Left ventricle myocardium superior (tissue), 1 donor: ENCODE data around the gene ANKRD28. TPM values are rescaled to one million over a fixed set of nuclear protein-coding genes. Genes with fewer than 3 reads are reported as not detected.
"Not testable (repeated sequence)": the region's sequence is repeated elsewhere in the genome, so short reads cannot be mapped to it uniquely, and the experiment has no call there.

ENCODE experiments used
- ATAC-seq: fragments of 200-7000 bp; cut with Tn5 transposase; one replicate; pipeline ENCODE4 v1.9.1; 2020; ENCODE audit warnings: mild to moderate bottlenecking, moderate library complexity
- DNase-seq: peaks from one replicate; pipeline ENCODE4 v3.0.0-alpha.2; 2020
- intact Hi-C: fragments of 100-400 bp; cut with micrococcal nuclease; formaldehyde crosslinking; loops from one replicate; pipeline ENCODE4 v1.11.0; 2022
- total RNA-seq: library from RNA; stranded (reverse); fragmentation: NEBNext Ultra II Directional; extraction: Animal tissue kit (Norgen Biotek cat#: 25700); gene quantifications from one replicate; pipeline ENCODE4 v1.2.1, GENCODE V29; 2021
- donor health status: DM: no; HTN: yes; CAD: no; lungs with severe emphysema.

Gene ANKRD28
- total RNA-seq, 1 donor from 2014 or later, result 23.9 TPM

GRCh38 chr3:15781637-15782402 lies 16.0 kb downstream of the ANKRD28 start:
- intact Hi-C loops, result no loop called here
- DNase-seq (no peak), ATAC-seq (peak; percentile 74)

- ATAC-seq (no peak), DNase-seq (no peak)
- intact Hi-C loops, result no loop called here
Observed at GRCh38 chr3:15781131-15781530, 16.6 kb downstream of the ANKRD28 start.

GRCh38 chr3:15779111-15779510 lies 18.7 kb downstream of the ANKRD28 start:
- DNase-seq (no peak), ATAC-seq (no peak)
- intact Hi-C loops, result no loop called here

GRCh38 chr3:15778332-15778858 lies 19.4 kb downstream of the ANKRD28 start:
- intact Hi-C loops, result no loop called here
- no peak for ATAC-seq

GRCh38 chr3:15774931-15775560 lies 22.7 kb downstream of the ANKRD28 start:
- intact Hi-C loops, ATAC-seq, DNase-seq: not testable (repeated sequence)

More at GRCh38 chr3:15778332-15778858, 19.4 kb downstream of the ANKRD28 start:
- DNase-seq, result no peak

GRCh38 chr3:15771444-15771843 lies 26.3 kb downstream of the ANKRD28 start:
- intact Hi-C loops, result no loop called here
- ATAC-seq (no peak), DNase-seq (no peak)

GRCh38 chr3:15769256-15769915 lies 28.4 kb downstream of the ANKRD28 start:
- intact Hi-C loops, result no loop called here
- DNase-seq (no peak), ATAC-seq (no peak)

- intact Hi-C loops, result no loop called here
- no peak for DNase-seq
- ATAC-seq, result peak; percentile 75
Observed at GRCh38 chr3:15768421-15769255, 29.1 kb downstream of the ANKRD28 start.

- no peak for DNase-seq
- intact Hi-C loops, result no loop called here
Observed at GRCh38 chr3:15766406-15766805, 31.4 kb downstream of the ANKRD28 start.

GRCh38 chr3:15758295-15758694 lies 39.5 kb downstream of the ANKRD28 start:
- intact Hi-C loops, result no loop called here
- ATAC-seq (no peak), DNase-seq (no peak)

More at GRCh38 chr3:15766406-15766805, 31.4 kb downstream of the ANKRD28 start:
- ATAC-seq, result no peak

GRCh38 chr3:15757824-15758223 lies 40.0 kb downstream of the ANKRD28 start:
- DNase-seq, result no peak
- intact Hi-C loops, result no loop called here
- ATAC-seq, result no peak

- no peak for DNase-seq
- no peak for ATAC-seq
- intact Hi-C loops, result no loop called here
Observed at GRCh38 chr3:15756505-15756904, 41.3 kb downstream of the ANKRD28 start.

- intact Hi-C loops, result no loop called here
- DNase-seq, result no peak
- no peak for ATAC-seq
Observed at GRCh38 chr3:15755780-15756179, 42.0 kb downstream of the ANKRD28 start.

GRCh38 chr3:15755181-15755580 lies 42.6 kb downstream of the ANKRD28 start:
- ATAC-seq (no peak), DNase-seq (no peak)
- intact Hi-C loops, result no loop called here

GRCh38 chr3:15754047-15754446 lies 43.7 kb downstream of the ANKRD28 start:
- no peak for DNase-seq
- ATAC-seq, result no peak
- intact Hi-C loops, result no loop called here

GRCh38 chr3:15753056-15753710 lies 44.6 kb downstream of the ANKRD28 start:
- DNase-seq (no peak), ATAC-seq (peak; percentile 87)
- intact Hi-C loops, result no loop called here

- DNase-seq, result no peak
- ATAC-seq, result no peak
- intact Hi-C loops, result no loop called here
Observed at GRCh38 chr3:15750879-15751278, 46.9 kb downstream of the ANKRD28 start.

GRCh38 chr3:15750143-15750542 lies 47.6 kb downstream of the ANKRD28 start:
- no peak for DNase-seq
- intact Hi-C loops, result no loop called here

GRCh38 chr3:15745896-15746295 lies 51.9 kb downstream of the ANKRD28 start:
- DNase-seq, ATAC-seq, intact Hi-C loops: not testable (repeated sequence)

More at GRCh38 chr3:15750143-15750542, 47.6 kb downstream of the ANKRD28 start:
- ATAC-seq, result no peak
